Spleen (tissue), 7 donors: ENCODE results near the gene MBTPS1.

ENCODE experiments used
- CTCF ChIP-seq, 11 experiments: fragments of 200-600 bp in 7 of 11; fragments of 450-650 bp in 4 of 11; sonication (generic) in 4 of 11; IDR thresholded peaks in 8 of 11; conservative IDR thresholded peaks in 3 of 11; 1 replicate in 7 of 11; 2 replicates in 4 of 11; pipeline versions ENCODE4 v1.4.0 to v1.8.0; 2016 to 2021; ENCODE audit warnings: antibody characterized with exemption in 11 of 11, inconsistent platforms in 4 of 11, mild to moderate bottlenecking in 1 of 11
- POLR2AphosphoS5 ChIP-seq, 3 donors: sonication (generic); formaldehyde crosslinking; IDR thresholded peaks; one replicate each; pipeline ENCODE4 v1.5.1; 2017; ENCODE audit warnings: antibody characterized with exemption in 3 of 3
- donor health status: DM: no; HTN: no; CAD: no; lungs with moderate emphysema.
- donor health status: DM: no; HTN: no; CAD: no.
- donor health status: DM: no; HTN: no; CAD: no.

DNA sequence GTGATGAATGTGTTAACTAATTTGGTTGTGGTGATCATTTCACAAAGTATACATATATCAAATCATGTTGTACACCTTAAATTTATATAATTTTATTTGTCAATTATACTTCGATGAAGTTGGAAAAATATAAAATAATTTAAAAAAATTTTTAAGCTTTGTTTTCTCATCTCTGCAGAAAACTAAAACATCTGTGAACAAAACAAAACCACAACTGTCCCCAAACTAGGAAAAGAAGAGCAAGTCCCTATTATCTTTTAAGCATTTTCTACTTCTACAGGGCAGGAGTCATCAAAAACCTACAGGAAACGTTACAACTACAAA lies 21.7 kb upstream of the MBTPS1 start:
- no peak for TF ChIP-seq POLR2AphosphoS5 (IDR thresholded peaks at IDR 0.05)
- no peak for TF ChIP-seq CTCF (IDR thresholded peaks at IDR 0.05 in 8 of 11, conservative IDR thresholded peaks at IDR 0.05 in 3 of 11)
